Fibroblast of lung (primary cell): ENCODE data around the gene SCN1A. TPM values are rescaled to one million over a fixed set of nuclear protein-coding genes. Genes with fewer than 3 reads are reported as not detected.

Experiments used
- DNase-seq, 2 donors: peaks; one replicate each; pipeline versions ENCODE4 v3.0.0 to v3.0.0-alpha.2; 2010; ENCODE audit warnings: low read depth in 2 of 2
- H2AFZ ChIP-seq: 2 replicates; pipeline ENCODE4 v1.5.1; 2012; ENCODE audit warnings: low read length, control low read depth, inconsistent platforms
- H3K27ac ChIP-seq: 2 replicates; pipeline ENCODE4 v1.5.1; 2011; ENCODE audit warnings: low read length, control low read depth; ENCODE audit not compliant: insufficient read depth
- H3K27me3 ChIP-seq: 2 replicates; pipeline ENCODE4 v1.5.1; 2011; ENCODE audit warnings: mild to moderate bottlenecking, low read length; ENCODE audit not compliant: control insufficient read depth, insufficient read depth
- H3K36me3 ChIP-seq: 2 replicates; pipeline ENCODE4 v1.5.1; 2011; ENCODE audit warnings: low read length; ENCODE audit not compliant: control insufficient read depth, insufficient read depth
- H3K4me1 ChIP-seq: 2 replicates; pipeline ENCODE4 v1.5.1; 2011; ENCODE audit warnings: low read length; ENCODE audit not compliant: control insufficient read depth, insufficient read depth; ENCODE audit errors: extremely low read depth
- H3K4me2 ChIP-seq: 2 replicates; pipeline ENCODE4 v1.5.1; 2011; ENCODE audit warnings: low read length, control low read depth; ENCODE audit not compliant: insufficient read depth; ENCODE audit errors: extremely low read depth
- H3K4me3 ChIP-seq, 4 experiments: fragments of 200-600 bp in 1 of 4; sonication (generic) in 1 of 4; replicated peaks in 1 of 4; 2 replicates each; pipeline ENCODE4 v1.5.1; 2011 to 2016; ENCODE audit warnings: low read length in 4 of 4, low read depth in 3 of 4, mild to moderate bottlenecking in 3 of 4, control low read depth in 2 of 4, inconsistent platforms in 1 of 4, mixed read lengths in 1 of 4; ENCODE audit not compliant: insufficient read depth in 1 of 4; ENCODE audit errors: control extremely low read depth in 1 of 4
- H3K79me2 ChIP-seq: 2 replicates; pipeline ENCODE4 v1.5.1; 2012; ENCODE audit warnings: mild to moderate bottlenecking, low read length, inconsistent platforms; ENCODE audit not compliant: control insufficient read depth, insufficient read depth
- H3K9ac ChIP-seq: 2 replicates; pipeline ENCODE4 v1.5.1; 2011; ENCODE audit warnings: mild to moderate bottlenecking, low read length, control low read depth; ENCODE audit not compliant: insufficient read depth
- H3K9me3 ChIP-seq: 2 replicates; pipeline ENCODE4 v1.5.1; 2012; ENCODE audit warnings: low read depth, low read length; ENCODE audit not compliant: control insufficient read depth, insufficient read depth
- H4K20me1 ChIP-seq: 2 replicates; pipeline ENCODE4 v1.5.1; 2011; ENCODE audit warnings: low read length; ENCODE audit not compliant: control insufficient read depth, insufficient read depth; ENCODE audit errors: extremely low read depth
- EZH2 ChIP-seq: IDR thresholded peaks from 2 replicates; pipeline ENCODE4 v1.5.1; 2012; ENCODE audit warnings: low read length, control low read depth, mild to moderate bottlenecking; ENCODE audit errors: missing control alignments
- polyA plus RNA-seq, 2 donors: library from polyadenylated mRNA; depleted of rRNA in 1 of 2; stranded (reverse) in 1 of 2; unstranded in 1 of 2; fragments of >200 nt; gene quantifications; 2 replicates each; pipeline ENCODE4 v1.2.1, GENCODE V29; 2011 to 2012; ENCODE audit warnings: missing spikeins in 1 of 2
- total RNA-seq: library from RNA; depleted of rRNA; stranded (reverse); fragments of >200 nt; gene quantifications from 2 replicates; pipeline ENCODE4 v1.2.1, GENCODE V29; 2014
- TF ChIP-seq, protein P1 (sequence below), 2 donors: IDR thresholded peaks in 1 of 2; conservative IDR thresholded peaks in 1 of 2; 1 replicate in 1 of 2; 2 replicates in 1 of 2; pipeline ENCODE4 v1.5.1; 2011 to 2012; ENCODE audit warnings: low read length in 2 of 2, control low read depth in 1 of 2, inconsistent platforms in 1 of 2, low read depth in 1 of 2, mild to moderate bottlenecking in 1 of 2

The SCN1A gene
- total and polyA plus RNA-seq, 2 donors (not counting 1 experiment from before 2014, with no cell fraction given), result 0.05 to 0.50 TPM

- H3K27ac ChIP-seq, result no peak overlapping the region
- no peak overlapping the region for H3K4me2 ChIP-seq
- no peak overlapping the region for H3K4me3 ChIP-seq
- H3K9ac ChIP-seq, result no peak overlapping the region
- no peak overlapping the region for H2AFZ ChIP-seq
- no peaks in the 10 kb centered on the region for H3K79me2 ChIP-seq
- H4K20me1 ChIP-seq, result no peaks in the 10 kb centered on the region
- TF ChIP-seq, protein P1, sequence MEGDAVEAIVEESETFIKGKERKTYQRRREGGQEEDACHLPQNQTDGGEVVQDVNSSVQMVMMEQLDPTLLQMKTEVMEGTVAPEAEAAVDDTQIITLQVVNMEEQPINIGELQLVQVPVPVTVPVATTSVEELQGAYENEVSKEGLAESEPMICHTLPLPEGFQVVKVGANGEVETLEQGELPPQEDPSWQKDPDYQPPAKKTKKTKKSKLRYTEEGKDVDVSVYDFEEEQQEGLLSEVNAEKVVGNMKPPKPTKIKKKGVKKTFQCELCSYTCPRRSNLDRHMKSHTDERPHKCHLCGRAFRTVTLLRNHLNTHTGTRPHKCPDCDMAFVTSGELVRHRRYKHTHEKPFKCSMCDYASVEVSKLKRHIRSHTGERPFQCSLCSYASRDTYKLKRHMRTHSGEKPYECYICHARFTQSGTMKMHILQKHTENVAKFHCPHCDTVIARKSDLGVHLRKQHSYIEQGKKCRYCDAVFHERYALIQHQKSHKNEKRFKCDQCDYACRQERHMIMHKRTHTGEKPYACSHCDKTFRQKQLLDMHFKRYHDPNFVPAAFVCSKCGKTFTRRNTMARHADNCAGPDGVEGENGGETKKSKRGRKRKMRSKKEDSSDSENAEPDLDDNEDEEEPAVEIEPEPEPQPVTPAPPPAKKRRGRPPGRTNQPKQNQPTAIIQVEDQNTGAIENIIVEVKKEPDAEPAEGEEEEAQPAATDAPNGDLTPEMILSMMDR (conservative IDR thresholded peaks at IDR 0.05 in 1 of 2, IDR thresholded peaks at IDR 0.05 in 1 of 2; ENCODE audit: low read depth in 1 of 2, low read length in 2 of 2), result no peak
- TF ChIP-seq EZH2, result no peak
- no peak for DNase-seq
- H3K4me1 ChIP-seq, result peaks cover under 1% of the 10 kb centered on the region
- no peaks in the 10 kb centered on the region for H3K9me3 ChIP-seq
- H3K27me3 ChIP-seq, result no peaks in the 10 kb centered on the region
- no peaks in the 10 kb centered on the region for H3K36me3 ChIP-seq
Measured at GRCh38 chr2:166084301-166084700, 43.5 kb downstream of the SCN1A start.

DNA sequence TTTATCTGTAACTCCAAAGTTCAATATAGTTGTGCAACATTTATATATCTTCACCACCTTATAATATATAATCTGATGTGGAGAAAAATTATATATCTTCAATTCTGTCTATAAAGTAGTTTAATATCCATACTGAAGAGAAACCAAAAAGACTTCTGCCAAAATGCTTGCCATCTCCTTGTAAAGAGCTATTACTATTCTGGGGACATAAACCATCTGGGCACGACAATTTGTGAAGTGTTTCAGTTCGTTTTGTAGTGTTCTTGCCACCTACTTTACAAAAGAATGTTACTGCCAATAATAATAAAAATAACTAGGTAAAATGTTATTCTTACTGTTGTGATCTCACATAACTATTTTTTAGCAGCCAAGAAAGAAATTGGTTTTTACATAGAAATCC lies 45.1 kb downstream of the SCN1A start:
- no peak for TF ChIP-seq EZH2
- no peak for DNase-seq

GRCh38 chr2:166081852-166082251 lies 46.0 kb downstream of the SCN1A start:
- no peaks in the 10 kb centered on the region for H4K20me1 ChIP-seq
- H3K4me3 ChIP-seq, result no peak overlapping the region
- H3K9ac ChIP-seq, result no peak overlapping the region
- TF ChIP-seq, protein P1 (conservative IDR thresholded peaks at IDR 0.05 in 1 of 2, IDR thresholded peaks at IDR 0.05 in 1 of 2; ENCODE audit: low read depth in 1 of 2, low read length in 2 of 2), result no peak
- no peak for TF ChIP-seq EZH2
- no peaks in the 10 kb centered on the region for H3K27me3 ChIP-seq
- H3K79me2 ChIP-seq, result no peaks in the 10 kb centered on the region
- H3K9me3 ChIP-seq, result no peaks in the 10 kb centered on the region
- no peak for DNase-seq
- H2AFZ ChIP-seq, result no peak overlapping the region
- no peak overlapping the region for H3K4me2 ChIP-seq
- H3K4me1 ChIP-seq, result no peaks in the 10 kb centered on the region
- no peak overlapping the region for H3K27ac ChIP-seq
- no peaks in the 10 kb centered on the region for H3K36me3 ChIP-seq

More for the DNA sequence above, 45.1 kb downstream of the SCN1A start:
- Histone ChIP-seq H3K4me1 (no peaks in the 10 kb centered on the region), H3K27me3 (no peaks in the 10 kb centered on the region), H3K9me3 (no peaks in the 10 kb centered on the region), H3K4me3 (no peak overlapping the region), H3K36me3 (no peaks in the 10 kb centered on the region), H3K79me2 (no peaks in the 10 kb centered on the region), H2AFZ (no peak overlapping the region), H3K4me2 (no peak overlapping the region), H3K27ac (no peak overlapping the region), H4K20me1 (no peaks in the 10 kb centered on the region), H3K9ac (no peak overlapping the region)
